Activated CD8-positive, alpha-beta memory T cell treated with anti-CD3 and anti-CD28 coated beads, Interleukin-2, amount 50 U/mL, for 1 hour (primary cell): ENCODE data around the gene ICAM3.

Experiments
- DNase-seq: peaks from one replicate; pipeline ENCODE4 v3.0.0-alpha.2; 2020; ENCODE audit errors: extremely low read depth

ICAM3 gene

GRCh38 chr19:10292206-10292788 lies 47.1 kb downstream of the ICAM3 start:
- no peak for DNase-seq

- no peak for DNase-seq
Observed at GRCh38 chr19:10291554-10292205, 47.7 kb downstream of the ICAM3 start.

GRCh38 chr19:10290876-10291553 lies 48.4 kb downstream of the ICAM3 start:
- DNase-seq: no peak

DNA sequence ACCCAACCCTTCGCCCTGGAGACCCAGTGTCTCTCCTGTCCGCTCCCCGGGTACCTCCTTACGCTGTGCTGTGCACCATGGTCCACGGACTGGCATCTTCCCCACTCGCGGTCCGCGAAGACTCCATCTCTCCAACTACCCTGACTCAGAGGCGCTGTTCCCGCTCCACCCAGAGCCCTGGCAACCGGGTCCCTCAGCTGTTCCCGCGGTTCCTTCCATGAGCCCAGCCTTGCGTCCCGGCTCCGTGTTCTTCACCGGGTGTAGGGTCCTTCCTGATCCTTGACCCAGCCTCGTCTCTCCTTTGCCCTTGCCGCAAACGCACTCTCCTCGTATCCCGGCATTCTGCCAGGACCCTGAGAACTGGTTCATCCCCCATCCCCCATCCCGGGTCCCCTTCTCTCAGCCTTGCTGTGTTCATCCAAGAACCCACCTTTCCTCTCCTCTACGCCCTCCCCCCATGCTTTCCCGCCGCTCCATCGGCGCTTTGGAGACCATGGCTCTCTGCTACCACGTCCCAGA lies 49.0 kb downstream of the ICAM3 start:
- DNase-seq: no peak

- DNase-seq: no peak
Observed at GRCh38 chr19:10289836-10290356, 49.5 kb downstream of the ICAM3 start, which contains the start of gene ICAM5. TSS of gene ICAM5 (plus strand) at chr19:10289952. CDS start at chr19:10290044, 92 bp downstream.

DNA sequence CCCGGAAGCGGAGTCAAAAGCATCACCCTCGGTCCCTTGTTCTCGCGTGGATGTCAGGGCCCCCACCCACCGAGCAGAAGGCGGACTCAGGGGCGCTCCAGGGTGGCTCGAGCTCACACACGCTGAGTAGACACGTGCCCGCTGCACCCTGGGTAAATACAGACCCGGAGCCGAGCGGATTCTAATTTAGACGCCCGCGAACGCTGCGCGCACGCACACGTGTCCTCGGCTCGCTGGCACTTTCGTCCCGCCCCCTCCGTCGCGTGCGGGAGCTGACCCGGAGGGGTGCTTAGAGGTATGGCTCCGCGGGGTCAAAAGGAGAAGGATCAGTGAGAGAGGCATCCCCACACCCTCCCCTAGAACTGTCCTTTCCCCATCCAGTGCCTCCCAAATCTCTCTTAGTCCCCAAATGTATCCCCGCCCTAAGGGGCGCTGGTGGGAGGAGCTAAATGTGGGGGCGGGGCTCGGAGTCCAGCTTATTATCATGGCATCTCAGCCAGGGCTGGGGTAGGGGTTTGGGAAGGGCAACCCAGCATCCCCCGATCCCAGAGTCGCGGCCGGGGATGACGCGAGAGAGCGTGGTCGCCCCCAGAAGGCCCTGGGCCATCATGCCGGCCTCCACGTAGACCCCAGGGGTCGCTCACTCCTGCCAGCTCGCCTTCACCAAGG lies 50.1 kb downstream of the ICAM3 start:
- no peak for DNase-seq

- DNase-seq: no peak
Observed at GRCh38 chr19:10288662-10289166, 50.7 kb downstream of the ICAM3 start.

GRCh38 chr19:10286803-10287737 lies 52.4 kb downstream of the ICAM3 start, which contains the start of gene ICAM4:
TSS of gene ICAM4 (plus strand) at chr19:10286955. CDS start at chr19:10287013, 58 bp downstream.
- DNase-seq: no peak

- no peak for DNase-seq
Observed at GRCh38 chr19:10285393-10285792, 54.0 kb downstream of the ICAM3 start.

- DNase-seq: no peak
Observed at GRCh38 chr19:10284960-10285278, 54.5 kb downstream of the ICAM3 start.

DNA sequence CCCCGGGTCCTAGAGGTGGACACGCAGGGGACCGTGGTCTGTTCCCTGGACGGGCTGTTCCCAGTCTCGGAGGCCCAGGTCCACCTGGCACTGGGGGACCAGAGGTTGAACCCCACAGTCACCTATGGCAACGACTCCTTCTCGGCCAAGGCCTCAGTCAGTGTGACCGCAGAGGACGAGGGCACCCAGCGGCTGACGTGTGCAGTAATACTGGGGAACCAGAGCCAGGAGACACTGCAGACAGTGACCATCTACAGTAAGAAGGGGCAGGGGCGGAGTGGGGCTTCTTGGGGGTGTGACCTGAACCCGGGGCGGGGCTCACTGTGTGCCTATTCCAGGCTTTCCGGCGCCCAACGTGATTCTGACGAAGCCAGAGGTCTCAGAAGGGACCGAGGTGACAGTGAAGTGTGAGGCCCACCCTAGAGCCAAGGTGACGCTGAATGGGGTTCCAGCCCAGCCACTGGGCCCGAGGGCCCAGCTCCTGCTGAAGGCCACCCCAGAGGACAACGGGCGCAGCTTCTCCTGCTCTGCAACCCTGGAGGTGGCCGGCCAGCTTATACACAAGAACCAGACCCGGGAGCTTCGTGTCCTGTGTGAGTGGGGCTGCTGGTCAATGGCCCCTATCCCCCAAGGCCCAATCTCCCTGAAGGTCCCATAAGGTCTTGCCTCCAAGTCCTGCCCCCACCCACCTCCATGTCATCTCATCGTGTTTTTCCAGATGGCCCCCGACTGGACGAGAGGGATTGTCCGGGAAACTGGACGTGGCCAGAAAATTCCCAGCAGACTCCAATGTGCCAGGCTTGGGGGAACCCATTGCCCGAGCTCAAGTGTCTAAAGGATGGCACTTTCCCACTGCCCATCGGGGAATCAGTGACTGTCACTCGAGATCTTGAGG lies 55.1 kb downstream of the ICAM3 start:
- no peak for DNase-seq
